Measurements from ENCODE around the gene NPRL2. TPM values are rescaled to one million over a fixed set of nuclear protein-coding genes. Genes with fewer than 3 reads are reported as not detected.
A peak's percentile ranks its signal among the peaks of the same experiment; 100 is the strongest.

NPRL2 gene
- total and polyA plus RNA-seq, 5 donors, result 16.7 to 24.3 (median 19.2) TPM

- Histone ChIP-seq H3K27me3 (ENCODE audit: control insufficient read depth, insufficient read depth) (no peaks in the 10 kb centered on the region), H3K9me3 (ENCODE audit: control insufficient read depth, low read length) (no peaks in the 10 kb centered on the region), H3K4me3 (ENCODE audit: low read length) (peak overlapping the region; percentile 67), H3K27ac (ENCODE audit: low read length) (peak overlapping the region; percentile 6), H3K4me1 (ENCODE audit: control insufficient read depth, insufficient read depth, low read length) (peaks cover 24% of the 10 kb centered on the region)
- ATAC-seq, result no peak
- intact Hi-C loops (cut with DNase I), result no loop called here
- WGBS, result 51% methylated on average over 1 of the region's 1 CpG
- no peak for DNase-seq
These were observed 6.9 kb upstream of the NPRL2 start for GRCh38 chr3:50357481-50357880.

GRCh38 chr3:50356553-50356952 is 6.0 kb upstream of the NPRL2 start:
- ATAC-seq (peak; percentile 24 to 48), DNase-seq (peak in 2 of 3 donors; percentile 68 to 78)
- H3K27me3 ChIP-seq (ENCODE audit: control insufficient read depth, insufficient read depth), result no peaks in the 10 kb centered on the region
- peak overlapping the region; percentile 42 for H3K27ac ChIP-seq (ENCODE audit: low read length)
- WGBS, result 29% methylated on average over 5 of the region's 5 CpGs
- H3K4me3 ChIP-seq (ENCODE audit: low read length), result peak overlapping the region; percentile 67
- intact Hi-C loops (cut with DNase I), result no loop called here
- no peaks in the 10 kb centered on the region for H3K9me3 ChIP-seq (ENCODE audit: control insufficient read depth, low read length)
- H3K4me1 ChIP-seq (ENCODE audit: control insufficient read depth, insufficient read depth, low read length), result peaks cover 24% of the 10 kb centered on the region

DNA sequence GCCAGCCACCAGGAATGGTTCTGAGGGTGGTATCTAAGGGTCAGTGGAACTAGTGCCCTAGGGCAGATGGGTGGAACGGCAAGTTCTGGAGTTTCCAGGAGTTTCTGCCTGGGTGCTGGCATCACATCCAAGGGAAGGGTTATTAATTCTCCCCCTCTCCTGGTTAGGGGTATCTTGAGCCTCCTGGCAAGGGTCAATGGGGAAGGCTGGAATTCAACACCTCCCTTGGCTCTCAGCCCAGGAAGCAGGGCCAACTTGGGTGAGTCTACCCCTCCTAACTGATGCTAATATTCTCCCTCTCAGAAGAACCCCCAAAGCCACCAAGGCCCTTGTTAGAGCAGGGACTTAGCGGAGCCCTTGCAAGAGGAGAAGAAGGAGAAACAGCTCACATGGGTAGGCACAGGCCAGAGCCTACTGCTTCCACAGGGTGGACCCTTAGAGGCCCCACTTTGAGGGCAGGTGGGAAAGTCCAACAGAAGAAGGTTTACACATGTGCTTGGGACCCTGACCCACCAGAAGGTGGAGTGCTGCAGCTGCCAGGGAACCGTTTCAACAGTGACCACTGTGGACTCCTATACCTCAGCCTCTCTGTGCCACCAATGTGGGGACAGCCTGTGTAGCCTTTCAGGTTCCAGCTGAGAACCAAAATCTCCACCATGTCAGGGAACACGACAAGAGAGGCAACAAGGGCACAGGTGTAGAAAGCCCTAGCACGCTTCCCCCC is 5.4 kb upstream of the NPRL2 start:
- Histone ChIP-seq H3K9me3 (ENCODE audit: control insufficient read depth, low read length) (no peaks in the 10 kb centered on the region), H3K27ac (ENCODE audit: low read length) (peak overlapping the region; percentile 15), H3K4me1 (ENCODE audit: control insufficient read depth, insufficient read depth, low read length) (peaks cover 28% of the 10 kb centered on the region), H3K4me3 (ENCODE audit: low read length) (no peak overlapping the region), H3K27me3 (ENCODE audit: control insufficient read depth, insufficient read depth) (no peaks in the 10 kb centered on the region)
- intact Hi-C loops (cut with DNase I), result no loop called here
- ATAC-seq (no peak), DNase-seq (no peak)
- WGBS, result 47% methylated on average over 5 of the region's 5 CpGs

- no peak overlapping the region for H3K27ac ChIP-seq (ENCODE audit: low read length)
- 85% methylated on average over 7 of the region's 7 CpGs for WGBS
- peaks cover 28% of the 10 kb centered on the region for H3K4me1 ChIP-seq (ENCODE audit: control insufficient read depth, insufficient read depth, low read length)
- H3K4me3 ChIP-seq (ENCODE audit: low read length), result no peak overlapping the region
- no peak for DNase-seq
- H3K27me3 ChIP-seq (ENCODE audit: control insufficient read depth, insufficient read depth), result no peaks in the 10 kb centered on the region
- H3K9me3 ChIP-seq (ENCODE audit: control insufficient read depth, low read length), result no peaks in the 10 kb centered on the region
- ATAC-seq, result no peak
- intact Hi-C loops (cut with DNase I), result loop anchor here in 1 of 4 donors (5.0 kb wide), 1 partner anchor 187 kb away; no protein-coding TSS in a partner anchor
These were observed 4.3 kb upstream of the NPRL2 start for GRCh38 chr3:50354850-50355249.

GRCh38 chr3:50354186-50354764 is 3.7 kb upstream of the NPRL2 start:
- DNase-seq (no peak), ATAC-seq (no peak)
- 70% methylated on average over 5 of the region's 5 CpGs for WGBS
- Histone ChIP-seq H3K9me3 (ENCODE audit: control insufficient read depth, low read length) (no peaks in the 10 kb centered on the region), H3K27me3 (ENCODE audit: control insufficient read depth, insufficient read depth) (no peaks in the 10 kb centered on the region), H3K4me3 (ENCODE audit: low read length) (no peak overlapping the region), H3K4me1 (ENCODE audit: control insufficient read depth, insufficient read depth, low read length) (peaks cover 30% of the 10 kb centered on the region), H3K27ac (ENCODE audit: low read length) (no peak overlapping the region)
- intact Hi-C loops (cut with DNase I), result loop anchor here in 1 of 4 donors (5.0 kb wide), 1 partner anchor 188 kb away; no protein-coding TSS in a partner anchor

DNA sequence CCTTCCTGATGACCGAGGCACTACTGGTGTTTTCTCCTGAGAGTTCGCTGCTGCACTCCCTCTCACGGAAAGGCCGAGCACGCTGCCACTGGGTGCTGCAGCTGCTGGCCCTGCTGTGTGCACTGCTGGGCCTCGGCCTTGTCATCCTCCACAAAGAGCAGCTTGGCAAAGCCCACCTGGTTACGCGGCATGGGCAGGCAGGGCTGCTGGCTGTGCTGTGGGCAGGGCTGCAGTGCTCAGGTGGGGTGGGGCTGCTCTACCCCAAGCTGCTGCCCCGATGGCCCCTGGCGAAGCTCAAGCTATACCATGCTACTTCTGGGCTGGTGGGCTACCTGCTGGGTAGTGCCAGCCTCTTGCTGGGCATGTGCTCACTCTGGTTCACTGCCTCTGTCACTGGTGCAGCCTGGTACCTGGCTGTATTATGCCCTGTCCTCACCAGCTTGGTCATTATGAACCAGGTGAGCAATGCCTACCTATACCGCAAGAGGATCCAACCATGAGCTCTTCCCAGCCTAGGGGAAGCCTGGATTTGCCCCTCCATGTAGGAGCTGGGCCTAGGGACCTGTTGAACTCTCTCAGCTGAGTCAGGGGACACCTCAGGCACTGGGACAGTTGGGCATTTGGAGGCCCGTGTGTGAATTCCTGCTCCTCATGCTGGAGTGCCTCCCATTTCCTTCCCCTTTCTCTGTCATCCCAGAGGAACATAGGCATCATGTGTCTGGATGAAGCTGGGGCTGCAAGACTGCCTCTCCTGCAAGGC is 2.9 kb upstream of the NPRL2 start:
- ATAC-seq, result no peak
- Histone ChIP-seq H3K27me3 (ENCODE audit: control insufficient read depth, insufficient read depth) (no peaks in the 10 kb centered on the region), H3K9me3 (ENCODE audit: control insufficient read depth, low read length) (no peaks in the 10 kb centered on the region), H3K27ac (ENCODE audit: low read length) (no peak overlapping the region), H3K4me1 (ENCODE audit: control insufficient read depth, insufficient read depth, low read length) (peaks cover 31% of the 10 kb centered on the region), H3K4me3 (ENCODE audit: low read length) (no peak overlapping the region)
- 81% methylated on average over 12 of the region's 12 CpGs for WGBS
- intact Hi-C loops (cut with DNase I), result loop anchor here in 1 of 4 donors (5.0 kb wide), 1 partner anchor 189 kb away; no protein-coding TSS in a partner anchor
- no peak for DNase-seq

- Histone ChIP-seq H3K27me3 (ENCODE audit: control insufficient read depth, insufficient read depth) (no peaks in the 10 kb centered on the region), H3K4me1 (ENCODE audit: control insufficient read depth, insufficient read depth, low read length) (peaks cover 25% of the 10 kb centered on the region), H3K9me3 (ENCODE audit: control insufficient read depth, low read length) (no peaks in the 10 kb centered on the region), H3K27ac (ENCODE audit: low read length) (no peak overlapping the region), H3K4me3 (ENCODE audit: low read length) (no peak overlapping the region)
- intact Hi-C loops (cut with DNase I), result loop anchor here in 1 of 4 donors (5.0 kb wide), 1 partner anchor 190 kb away; no protein-coding TSS in a partner anchor
- DNase-seq, result no peak
- no peak for ATAC-seq
- WGBS, result 36% methylated on average over 2 of the region's 2 CpGs
These were observed 2.2 kb upstream of the NPRL2 start for GRCh38 chr3:50352781-50353180.

GRCh38 chr3:50351323-50351697 is 735 bp upstream of the NPRL2 start:
- DNase-seq (no peak), ATAC-seq (no peak)
- peak overlapping the region; percentile 65 for H3K4me3 ChIP-seq (ENCODE audit: low read length)
- no peaks in the 10 kb centered on the region for H3K27me3 ChIP-seq (ENCODE audit: control insufficient read depth, insufficient read depth)
- H3K9me3 ChIP-seq (ENCODE audit: control insufficient read depth, low read length), result no peaks in the 10 kb centered on the region
- peak overlapping the region; percentile 8 for H3K27ac ChIP-seq (ENCODE audit: low read length)
- intact Hi-C loops (cut with DNase I), result loop anchor here in 1 of 4 donors (5.0 kb wide), 1 partner anchor 191 kb away; no protein-coding TSS in a partner anchor
- peaks cover 18% of the 10 kb centered on the region for H3K4me1 ChIP-seq (ENCODE audit: control insufficient read depth, insufficient read depth, low read length)
- 54% methylated on average over 11 of the region's 11 CpGs for WGBS

DNA sequence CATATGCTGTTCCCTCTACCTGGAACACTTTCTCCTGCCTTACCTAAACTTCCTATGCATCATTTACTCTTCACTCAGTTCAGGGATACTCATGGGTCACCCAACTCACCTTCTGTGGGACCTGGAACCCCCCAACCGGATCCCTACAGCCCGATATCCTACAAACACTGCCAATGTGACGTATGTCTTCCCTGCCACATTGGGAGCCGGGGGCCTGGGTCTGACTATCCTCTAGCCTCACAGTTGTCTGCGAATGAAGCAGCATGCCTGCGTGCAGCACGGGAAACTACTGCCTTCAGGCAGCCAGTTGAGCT is 405 bp downstream of the NPRL2 start:
- DNase-seq (no peak), ATAC-seq (no peak)
- no peaks in the 10 kb centered on the region for H3K27me3 ChIP-seq (ENCODE audit: control insufficient read depth, insufficient read depth)
- intact Hi-C loops (cut with DNase I), result loop anchor here in 1 of 4 donors (5.0 kb wide), 1 partner anchor 192 kb away; no protein-coding TSS in a partner anchor
- H3K4me1 ChIP-seq (ENCODE audit: control insufficient read depth, insufficient read depth, low read length), result peaks cover 7% of the 10 kb centered on the region
- no peaks in the 10 kb centered on the region for H3K9me3 ChIP-seq (ENCODE audit: control insufficient read depth, low read length)
- WGBS, result 6% methylated on average over 7 of the region's 7 CpGs
- H3K4me3 ChIP-seq (ENCODE audit: low read length), result peak overlapping the region; percentile 65
- peak overlapping the region; percentile 94 for H3K27ac ChIP-seq (ENCODE audit: low read length)

DNA sequence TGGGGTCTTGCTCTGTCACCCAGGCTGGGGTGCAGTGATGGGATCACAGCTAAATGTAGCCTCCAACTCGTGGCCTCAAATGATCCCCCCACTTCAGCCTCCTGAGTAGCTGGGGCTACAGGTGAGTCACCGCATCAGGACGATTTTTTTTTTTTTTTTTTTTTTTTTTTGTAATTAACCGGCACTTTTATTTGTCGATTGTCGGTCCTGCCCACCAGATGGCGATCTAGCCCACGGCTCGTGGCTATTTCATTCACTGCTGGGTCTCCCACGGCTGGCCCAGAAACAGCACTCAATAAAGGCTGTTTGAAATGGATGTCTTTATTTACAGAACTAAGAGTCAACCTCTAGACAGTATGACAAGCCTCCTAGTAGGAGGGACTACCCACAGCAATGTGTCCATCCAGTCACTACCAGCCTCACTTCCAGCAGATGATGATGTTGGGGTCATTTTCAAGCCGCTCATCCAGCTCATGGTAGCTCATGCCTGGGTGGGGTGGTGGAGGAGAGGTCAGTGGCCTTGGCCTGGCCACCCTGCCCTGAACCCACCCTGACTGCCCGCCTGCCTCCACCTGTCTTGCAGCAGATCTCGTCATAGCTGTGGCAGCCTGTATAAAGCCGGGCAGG is 3.3 kb downstream of the NPRL2 start:
- peak; percentile 76 to 86 (median 84) for DNase-seq
- no peak for ATAC-seq
- Histone ChIP-seq H3K27me3 (ENCODE audit: control insufficient read depth, insufficient read depth) (no peaks in the 10 kb centered on the region), H3K4me3 (ENCODE audit: low read length) (no peak overlapping the region), H3K9me3 (ENCODE audit: control insufficient read depth, low read length) (no peaks in the 10 kb centered on the region), H3K4me1 (ENCODE audit: control insufficient read depth, insufficient read depth, low read length) (peaks cover 7% of the 10 kb centered on the region), H3K27ac (ENCODE audit: low read length) (no peak overlapping the region)
- intact Hi-C loops (cut with DNase I), result loop anchor here in 2 of 4 donors (2.0 to 5.0 kb wide), 2 partner anchors 195 to 202 kb away; no protein-coding TSS in a partner anchor
- WGBS, result 27% methylated on average over 14 of the region's 14 CpGs

Data from right cardiac atrium (tissue), 5 donors.